AG09319 (cell line): Measurements from ENCODE around the gene RRBP1.

ENCODE experiments used
- DNase-seq: peaks from one replicate; pipeline ENCODE4 v3.0.0-alpha.2; 2010; ENCODE audit warnings: low read depth; ENCODE audit errors: extremely low read depth
- TF ChIP-seq, protein P1 (sequence below): IDR thresholded peaks from 2 replicates; pipeline ENCODE4 v1.5.1; 2011; ENCODE audit warnings: low read depth, mild to moderate bottlenecking, inconsistent platforms, low read length, moderate library complexity

Gene RRBP1

DNA sequence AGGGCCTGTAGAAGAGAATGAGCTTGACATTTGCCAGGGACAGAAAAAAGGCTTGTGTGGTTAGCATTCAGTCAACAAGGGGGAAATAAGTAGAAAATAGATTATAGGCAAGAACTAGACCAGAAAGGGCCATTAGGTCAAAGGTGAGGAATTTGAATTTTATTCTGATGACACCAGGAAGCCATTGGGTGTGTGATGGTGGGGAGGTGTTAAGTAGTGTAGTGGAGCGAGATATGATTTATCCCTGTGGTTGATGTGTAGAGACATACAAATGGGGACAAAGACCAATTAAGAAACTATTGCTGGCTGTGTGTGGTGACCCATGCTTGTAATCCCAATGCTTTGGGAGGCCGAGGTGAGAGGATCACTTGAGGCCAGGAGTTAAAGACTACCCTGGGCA, 101.1 kb downstream of the RRBP1 start:
- TF ChIP-seq, protein P1, sequence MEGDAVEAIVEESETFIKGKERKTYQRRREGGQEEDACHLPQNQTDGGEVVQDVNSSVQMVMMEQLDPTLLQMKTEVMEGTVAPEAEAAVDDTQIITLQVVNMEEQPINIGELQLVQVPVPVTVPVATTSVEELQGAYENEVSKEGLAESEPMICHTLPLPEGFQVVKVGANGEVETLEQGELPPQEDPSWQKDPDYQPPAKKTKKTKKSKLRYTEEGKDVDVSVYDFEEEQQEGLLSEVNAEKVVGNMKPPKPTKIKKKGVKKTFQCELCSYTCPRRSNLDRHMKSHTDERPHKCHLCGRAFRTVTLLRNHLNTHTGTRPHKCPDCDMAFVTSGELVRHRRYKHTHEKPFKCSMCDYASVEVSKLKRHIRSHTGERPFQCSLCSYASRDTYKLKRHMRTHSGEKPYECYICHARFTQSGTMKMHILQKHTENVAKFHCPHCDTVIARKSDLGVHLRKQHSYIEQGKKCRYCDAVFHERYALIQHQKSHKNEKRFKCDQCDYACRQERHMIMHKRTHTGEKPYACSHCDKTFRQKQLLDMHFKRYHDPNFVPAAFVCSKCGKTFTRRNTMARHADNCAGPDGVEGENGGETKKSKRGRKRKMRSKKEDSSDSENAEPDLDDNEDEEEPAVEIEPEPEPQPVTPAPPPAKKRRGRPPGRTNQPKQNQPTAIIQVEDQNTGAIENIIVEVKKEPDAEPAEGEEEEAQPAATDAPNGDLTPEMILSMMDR: no peak
- no peak for DNase-seq

DNA sequence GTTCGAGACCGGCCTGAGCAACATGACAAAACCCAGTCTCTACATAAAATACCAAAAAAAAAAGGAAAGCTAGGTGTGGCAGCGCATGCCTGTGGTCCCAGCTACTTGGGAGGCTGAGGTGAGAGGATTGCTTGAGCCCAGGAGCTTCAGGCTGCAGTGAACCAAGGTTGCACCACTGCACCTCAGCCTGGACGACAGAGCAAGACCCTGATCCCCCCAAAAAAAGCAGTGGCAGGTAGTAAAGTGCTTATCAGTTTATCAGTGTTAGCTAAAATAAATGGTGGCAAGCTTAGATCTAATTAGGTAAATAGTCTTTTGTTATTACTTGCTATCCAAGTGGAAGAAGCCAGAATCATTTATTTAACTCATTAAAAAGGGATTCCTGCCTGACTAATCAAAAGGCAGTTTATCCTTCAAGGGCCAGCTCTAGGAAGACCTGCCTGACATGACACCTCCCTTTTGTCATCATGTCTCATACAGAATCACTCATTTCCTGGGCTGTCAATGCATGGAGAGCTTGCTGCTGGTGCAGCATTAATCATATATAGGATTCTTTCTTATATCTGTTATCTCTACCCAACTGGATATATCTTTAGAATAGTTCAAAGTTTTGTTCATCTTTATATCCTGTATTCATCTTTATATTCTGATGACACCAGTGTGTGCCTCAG, 102.5 kb downstream of the RRBP1 start:
- DNase-seq: no peak
- TF ChIP-seq, protein P1: no peak

DNA sequence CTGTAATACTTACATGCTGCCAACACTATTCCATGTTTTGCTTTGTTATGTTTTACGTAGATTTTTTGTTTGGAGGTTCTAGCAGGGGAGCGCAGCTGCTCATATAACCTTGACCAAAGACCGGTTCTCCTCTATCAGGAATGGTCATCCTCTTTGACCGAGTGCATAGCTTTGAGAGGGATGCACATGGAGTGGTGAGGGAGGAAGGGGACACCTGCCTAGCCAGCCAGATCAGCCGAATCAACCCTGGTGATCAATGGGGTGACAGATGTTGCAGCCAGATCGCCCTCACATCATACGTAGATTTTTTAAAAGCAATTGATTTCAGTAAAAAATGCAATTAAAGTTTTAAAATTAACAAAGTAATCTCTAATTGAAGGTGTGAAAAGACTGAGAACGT, 105.8 kb downstream of the RRBP1 start:
- TF ChIP-seq, protein P1: no peak
- DNase-seq: no peak

DNA sequence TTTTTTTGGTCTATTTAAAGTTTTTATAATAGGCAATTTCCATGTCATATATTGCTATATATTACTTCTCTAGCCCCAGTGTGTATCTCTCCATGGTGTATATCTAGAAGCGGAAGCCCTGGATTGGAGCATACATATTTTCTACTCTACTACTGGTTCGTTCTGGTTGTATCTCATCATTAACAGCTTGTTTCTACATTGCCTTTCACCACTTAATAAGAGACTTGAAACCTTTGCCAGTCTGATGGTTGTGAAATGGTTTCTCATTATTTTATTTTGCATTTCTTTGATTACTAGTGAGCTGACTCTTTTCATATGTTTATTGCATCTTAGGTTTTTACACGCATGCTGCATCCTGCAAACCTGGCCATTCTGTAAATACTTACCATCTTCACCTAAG, 108.6 kb downstream of the RRBP1 start:
- DNase-seq: no peak
- TF ChIP-seq, protein P1: no peak

DNA sequence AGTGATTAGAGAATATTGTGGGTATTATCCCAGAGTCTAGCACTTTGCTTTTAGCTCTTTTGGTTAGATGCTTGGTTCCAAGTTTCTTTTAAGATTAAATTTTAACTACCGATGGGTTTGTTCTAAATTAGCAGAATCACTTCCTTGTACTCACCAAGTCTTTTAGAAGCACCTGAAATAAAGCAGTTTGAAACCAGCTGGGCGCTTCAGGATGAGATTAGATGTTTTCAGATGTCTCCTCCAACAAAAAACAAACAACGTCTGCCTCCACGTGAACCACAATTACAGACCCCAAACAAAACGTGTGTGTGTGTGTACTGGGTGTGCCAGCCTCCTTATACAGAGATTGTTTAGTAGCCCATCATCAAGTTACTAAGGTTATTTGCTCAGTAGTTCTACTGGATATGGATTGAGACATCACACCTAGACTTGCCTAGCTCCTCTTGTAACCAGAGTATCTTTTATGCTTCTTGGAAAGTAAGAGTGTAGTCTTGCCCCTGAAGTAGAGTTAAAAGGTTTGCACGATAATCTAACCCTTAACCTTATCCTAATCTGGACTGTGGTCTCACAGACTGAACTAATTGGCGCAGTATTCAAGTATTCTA, 109.9 kb downstream of the RRBP1 start:
- DNase-seq: no peak
- TF ChIP-seq, protein P1: no peak

DNA sequence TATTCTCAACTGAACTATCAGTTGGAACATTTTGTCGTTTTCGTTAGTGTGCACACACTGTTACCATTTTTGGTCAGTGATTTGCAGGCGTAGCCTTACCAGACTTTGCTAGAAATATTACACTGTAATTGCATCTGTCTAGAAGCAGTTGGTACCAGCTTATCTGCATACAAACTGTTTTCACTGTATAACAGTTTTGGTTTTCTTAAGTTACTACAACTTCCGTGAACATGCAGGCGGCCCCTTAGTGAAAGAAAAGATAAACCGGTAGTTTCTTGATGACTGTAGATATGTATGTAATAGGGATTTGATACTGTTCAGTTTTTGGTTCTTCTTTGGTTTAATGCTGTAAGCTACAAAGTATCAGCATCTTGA, 110.9 kb downstream of the RRBP1 start:
- no peak for DNase-seq
- TF ChIP-seq, protein P1: no peak

DNA sequence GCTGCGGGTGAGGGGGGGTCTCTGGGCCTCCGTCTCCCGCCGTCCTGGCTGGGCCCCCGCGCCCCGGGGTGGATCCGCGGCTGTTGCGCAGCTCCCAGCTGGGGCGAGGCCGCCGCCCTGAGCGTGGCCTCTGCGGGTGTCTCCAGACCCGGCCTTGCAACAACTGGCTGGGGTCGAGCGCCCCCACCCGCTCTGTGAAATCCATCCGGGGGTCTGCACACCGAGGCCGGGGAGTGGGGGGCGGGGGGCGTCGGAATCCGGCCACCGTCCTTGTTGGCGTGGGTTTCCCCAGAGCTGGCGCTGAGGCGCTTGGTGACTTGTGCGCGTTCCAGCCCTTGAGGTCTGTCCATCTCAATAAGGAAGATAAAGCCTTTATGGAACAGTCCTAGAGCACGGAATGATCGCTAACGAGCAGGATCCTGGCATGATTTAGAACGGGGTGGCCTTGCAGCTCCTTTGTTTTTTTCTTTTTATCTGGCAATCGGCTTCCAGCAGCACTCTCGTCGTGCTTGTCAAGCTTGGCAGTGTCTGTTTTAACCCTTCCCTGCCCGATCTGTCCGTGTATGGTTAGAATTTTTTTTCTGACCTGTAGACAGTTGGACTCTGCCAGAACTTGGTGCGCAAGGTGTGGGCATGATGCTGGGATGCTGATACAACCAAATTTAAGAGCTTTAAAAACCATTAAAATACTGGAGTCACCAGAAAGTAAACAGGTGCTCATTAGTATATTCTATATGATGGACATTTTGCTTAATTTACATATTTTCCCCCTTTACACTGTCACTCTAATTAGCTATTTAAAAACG, 111.5 kb downstream of the RRBP1 start:
- DNase-seq: no peak
- TF ChIP-seq, protein P1: no peak; the same call in 1 of the 2 replicates
